GM12873 (cell line): ENCODE measurements around the gene MUC2.

Experiments
- CTCF ChIP-seq: IDR thresholded peaks from 2 replicates; pipeline ENCODE4 v1.5.1; 2012; ENCODE audit warnings: low read depth, mild to moderate bottlenecking, moderate library complexity, low read length, control low read depth; ENCODE audit not compliant: insufficient read depth; ENCODE audit errors: missing control alignments

MUC2 gene

GRCh38 chr11:1121813-1122663 is 47.4 kb downstream of the MUC2 start:
- no peak for TF ChIP-seq CTCF

GRCh38 chr11:1122664-1123002 is 48.0 kb downstream of the MUC2 start:
- TF ChIP-seq CTCF = no peak

- TF ChIP-seq CTCF = no peak
These were observed 49.3 kb downstream of the MUC2 start for GRCh38 chr11:1123970-1124369.
